Measurements from ENCODE around the gene TBC1D22A. TPM values are rescaled to one million over a fixed set of nuclear protein-coding genes. Genes with fewer than 3 reads are reported as not detected.

Gene TBC1D22A
- total and polyA plus RNA-seq, 2 donors (not counting 3 experiments of a cell fraction or from before 2014, with no cell fraction given) = 26.1 to 32.4 TPM

DNA sequence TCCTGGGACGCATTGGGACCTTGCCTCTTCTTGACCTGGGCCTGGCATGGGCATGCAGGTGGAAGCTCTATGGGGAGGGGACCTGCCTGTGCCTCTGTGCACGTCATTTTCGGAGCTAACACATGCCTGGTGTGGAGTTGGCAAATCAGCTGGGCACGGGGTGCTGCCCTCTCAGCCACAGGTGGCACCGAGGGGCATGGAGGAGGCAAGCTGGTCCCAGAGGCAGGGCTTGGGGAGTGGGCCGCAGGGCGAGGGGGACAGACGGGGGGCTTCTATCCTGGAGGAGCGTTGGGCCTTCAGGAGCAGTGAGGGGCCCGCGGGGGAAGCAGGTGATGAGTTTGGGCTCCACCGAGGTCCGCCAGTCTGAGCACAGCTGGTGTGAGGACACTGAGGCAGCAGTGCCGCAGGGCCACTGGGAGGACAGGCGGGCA, 362.0 kb downstream of the TBC1D22A start:
- CTCF ChIA-PET = no interaction called here
- Histone ChIP-seq H3K4me1 (ENCODE audit: control insufficient read depth, extremely low read depth, insufficient read depth, low read length) (no peaks in the 10 kb centered on the region), H3K27me3 (ENCODE audit: control insufficient read depth in 2 of 2, insufficient read depth in 2 of 2, low read length in 2 of 2) (no peaks in the 10 kb centered on the region), H3K9me1 (replicated peaks; ENCODE audit: control insufficient read depth, extremely low read depth, insufficient read depth, low read length) (no peaks in the 10 kb centered on the region), H3K9me3 (replicated peaks; ENCODE audit: control insufficient read depth, insufficient read depth, low read length) (no peaks in the 10 kb centered on the region), H3K27ac (ENCODE audit: insufficient read depth, low read depth, low read length) (no peak overlapping the region), H3K79me2 (ENCODE audit: control insufficient read depth, insufficient read depth, low read length) (no peaks in the 10 kb centered on the region), H4K20me1 (replicated peaks; ENCODE audit: control insufficient read depth, extremely low read depth, insufficient read depth, low read length) (no peaks in the 10 kb centered on the region), H3K9ac (replicated peaks; ENCODE audit: extremely low read depth, insufficient read depth, low read length) (no peak overlapping the region), H3K4me2 (ENCODE audit: insufficient read depth, low read length) (no peak overlapping the region), H3K4me3 (replicated peaks in 1 of 3; ENCODE audit: insufficient read depth in 1 of 3, low read depth in 1 of 3, low read length in 3 of 3) (no peak overlapping the region), H2AFZ (ENCODE audit: low read depth, low read length) (no peak overlapping the region), H3K36me3 (ENCODE audit: control insufficient read depth in 2 of 2, extremely low read depth in 1 of 2, insufficient read depth in 2 of 2, low read length in 2 of 2) (no peaks in the 10 kb centered on the region)
- DNase-seq (ENCODE audit: low read depth, low spot score) = no peak
- dilution Hi-C loops (cut with MboI; ENCODE audit: extremely low pct_ligation_motif_present, low sequenced_read_pairs) (no loop called here), intact Hi-C loops (cut with micrococcal nuclease) (no loop called here)
- POLR2A ChIA-PET = no interaction called here
- no peak for TF ChIP-seq MAX (IDR thresholded peaks at IDR 0.05; ENCODE audit: insufficient read depth, insufficient read length)
- TF ChIP-seq, protein P1, sequence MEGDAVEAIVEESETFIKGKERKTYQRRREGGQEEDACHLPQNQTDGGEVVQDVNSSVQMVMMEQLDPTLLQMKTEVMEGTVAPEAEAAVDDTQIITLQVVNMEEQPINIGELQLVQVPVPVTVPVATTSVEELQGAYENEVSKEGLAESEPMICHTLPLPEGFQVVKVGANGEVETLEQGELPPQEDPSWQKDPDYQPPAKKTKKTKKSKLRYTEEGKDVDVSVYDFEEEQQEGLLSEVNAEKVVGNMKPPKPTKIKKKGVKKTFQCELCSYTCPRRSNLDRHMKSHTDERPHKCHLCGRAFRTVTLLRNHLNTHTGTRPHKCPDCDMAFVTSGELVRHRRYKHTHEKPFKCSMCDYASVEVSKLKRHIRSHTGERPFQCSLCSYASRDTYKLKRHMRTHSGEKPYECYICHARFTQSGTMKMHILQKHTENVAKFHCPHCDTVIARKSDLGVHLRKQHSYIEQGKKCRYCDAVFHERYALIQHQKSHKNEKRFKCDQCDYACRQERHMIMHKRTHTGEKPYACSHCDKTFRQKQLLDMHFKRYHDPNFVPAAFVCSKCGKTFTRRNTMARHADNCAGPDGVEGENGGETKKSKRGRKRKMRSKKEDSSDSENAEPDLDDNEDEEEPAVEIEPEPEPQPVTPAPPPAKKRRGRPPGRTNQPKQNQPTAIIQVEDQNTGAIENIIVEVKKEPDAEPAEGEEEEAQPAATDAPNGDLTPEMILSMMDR (IDR thresholded peaks at IDR 0.05; ENCODE audit: extremely low read depth in 1 of 2, insufficient read depth in 1 of 2, low read depth in 1 of 2, low read length in 2 of 2) = no peak
- TF ChIP-seq JUN (IDR thresholded peaks at IDR 0.05; ENCODE audit: borderline replicate concordance, insufficient read depth, insufficient read length, low read depth) = no peak
- no peak for TF ChIP-seq POLR2A (IDR thresholded peaks at IDR 0.05; ENCODE audit: low read depth, low read length)
- TF ChIP-seq POLR2AphosphoS5 (IDR thresholded peaks at IDR 0.05; ENCODE audit: insufficient read depth, low read depth, low read length) = no peak
- no peak for TF ChIP-seq EZH2 (IDR thresholded peaks at IDR 0.05; ENCODE audit: borderline replicate concordance, low read depth, low read length, severe bottlenecking)
- no peak for TF ChIP-seq FOS (IDR thresholded peaks at IDR 0.05; ENCODE audit: borderline replicate concordance, insufficient read depth, low read length)
- BruUV-seq (replicated peaks) = no TSS peak
- no peak for FAIRE-seq
